ENCODE results near the gene TPBG.
"Not testable (repeated sequence)": the region's sequence is repeated elsewhere in the genome, so short reads cannot be mapped to it uniquely, and the experiment has no call there.

The TPBG gene

DNA sequence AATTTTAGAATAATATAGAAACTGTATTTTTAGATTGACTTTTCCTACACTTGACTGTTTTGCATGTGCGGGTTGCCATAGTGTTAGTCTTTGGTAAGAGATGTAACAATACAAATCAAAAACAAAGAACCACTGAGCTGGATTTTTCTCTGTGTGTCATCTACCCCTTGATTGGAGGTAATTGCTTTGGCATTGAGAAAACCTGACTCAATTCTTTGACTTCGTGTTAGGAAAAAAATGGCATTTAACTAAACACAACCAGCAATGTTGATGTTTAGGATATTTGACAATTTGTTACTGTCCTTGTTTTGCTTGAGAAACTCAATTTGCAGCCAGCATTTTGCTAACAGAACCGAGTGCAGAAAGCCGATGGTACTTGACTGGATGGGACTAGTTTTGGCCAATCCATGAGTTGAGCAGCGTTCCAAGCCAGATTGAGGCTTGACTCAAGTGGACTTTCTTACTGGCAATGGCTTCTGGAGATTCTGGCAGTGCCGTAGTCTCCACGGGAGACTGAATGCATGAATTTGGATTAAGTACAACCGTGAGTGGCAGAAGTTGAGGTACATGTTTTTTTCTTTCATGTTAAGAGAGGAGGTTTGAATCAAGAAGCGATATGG, 17.1 kb downstream of the TPBG start:
- no peak for DNase-seq

DNA sequence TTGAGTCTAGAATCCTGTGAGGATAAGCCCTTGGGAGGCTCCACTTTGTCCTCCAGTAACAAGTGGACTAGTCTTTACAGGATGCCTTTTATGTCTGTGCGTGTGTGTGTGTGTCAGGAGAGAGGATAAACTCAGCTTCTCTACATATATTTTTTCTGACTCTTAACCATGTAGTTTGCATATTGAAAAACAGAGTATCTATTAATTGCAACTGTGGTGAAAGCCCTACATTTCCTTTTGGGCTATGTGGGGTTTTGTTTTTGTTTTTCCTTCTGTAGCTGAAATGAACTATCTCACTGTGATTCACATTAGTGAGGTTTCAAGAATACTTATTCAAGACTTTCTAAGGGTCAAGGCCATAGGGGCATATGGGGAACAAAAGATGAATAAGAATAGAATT, 17.7 kb downstream of the TPBG start:
- DNase-seq = no peak

GRCh38 chr6:82385102-82385501, 21.5 kb downstream of the TPBG start:
- DNase-seq = no peak

DNA sequence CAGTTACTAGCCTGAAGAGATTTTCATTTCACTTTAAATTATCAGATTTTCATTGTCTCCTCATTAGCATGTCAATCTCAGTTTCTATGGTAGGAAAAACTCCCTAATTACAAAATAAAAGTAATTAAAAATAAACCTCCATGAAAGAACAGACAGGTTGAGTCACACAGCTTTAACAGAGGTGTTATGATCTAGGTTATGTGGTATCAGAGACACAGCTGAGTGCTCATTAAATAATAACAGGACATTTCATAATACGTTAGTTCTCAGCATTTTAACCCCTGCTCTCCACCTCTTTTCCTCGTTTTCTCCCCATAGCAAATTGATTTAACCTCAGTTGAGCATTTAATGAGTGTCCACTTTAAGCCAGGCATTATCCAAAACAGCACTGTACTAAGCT, 21.9 kb downstream of the TPBG start:
- no peak for DNase-seq

DNA sequence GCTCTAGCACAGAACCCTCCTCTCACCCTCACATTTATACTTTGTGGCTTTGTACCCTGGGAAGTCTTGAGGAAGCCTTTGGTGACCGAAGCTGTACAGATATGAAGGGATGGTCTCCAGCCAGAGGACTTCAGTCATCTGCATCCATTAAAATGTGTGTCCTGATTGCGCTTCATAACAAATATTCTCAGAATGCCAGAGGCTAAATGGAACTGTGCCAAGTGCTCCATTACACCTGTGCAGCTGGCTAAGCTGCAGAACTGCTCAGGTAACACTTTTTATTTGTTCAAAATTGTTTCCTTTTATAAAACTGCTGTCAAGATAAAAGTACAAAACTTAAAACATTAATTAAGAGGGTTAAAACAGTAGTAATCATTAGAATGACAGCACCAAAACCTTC, 22.3 kb downstream of the TPBG start:
- DNase-seq = no peak

GRCh38 chr6:82394770-82395169, 31.2 kb downstream of the TPBG start:
- not testable (repeated sequence) for DNase-seq

GRCh38 chr6:82396964-82397751, 33.5 kb downstream of the TPBG start:
- no peak for DNase-seq

DNA sequence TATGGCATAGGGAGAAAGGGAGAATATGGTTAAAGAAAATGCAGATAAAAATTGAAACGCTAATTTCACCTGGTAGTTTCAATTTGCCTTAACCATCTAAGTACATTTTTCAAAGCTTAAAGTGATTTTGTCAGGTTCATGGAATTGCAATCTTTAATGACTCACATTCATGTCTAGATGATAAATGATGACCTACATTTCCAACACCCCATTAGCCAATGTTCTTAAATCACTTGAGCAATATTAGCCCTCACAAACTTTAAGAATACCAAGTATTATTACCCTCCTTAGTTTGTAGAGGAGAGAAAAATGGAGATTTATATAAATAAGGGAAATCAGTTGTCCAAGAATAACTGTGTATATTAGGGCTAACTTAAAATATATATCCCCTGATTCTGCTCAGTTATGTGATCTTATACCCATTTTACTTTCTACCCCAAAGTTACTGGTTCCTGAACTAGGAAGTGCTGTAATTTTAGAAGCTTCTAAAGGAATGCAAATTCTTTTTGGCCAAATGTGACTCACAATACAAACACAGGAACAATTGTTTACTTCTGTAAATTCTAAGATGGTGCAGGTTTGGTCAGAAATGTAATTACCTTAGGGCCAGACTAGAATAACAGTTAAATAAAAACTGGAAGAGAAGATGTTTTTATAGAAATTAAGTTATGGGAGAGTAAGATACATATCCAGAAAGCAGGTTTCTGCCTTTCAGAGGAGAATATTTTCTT, 34.5 kb downstream of the TPBG start:
- DNase-seq = no peak

DNA sequence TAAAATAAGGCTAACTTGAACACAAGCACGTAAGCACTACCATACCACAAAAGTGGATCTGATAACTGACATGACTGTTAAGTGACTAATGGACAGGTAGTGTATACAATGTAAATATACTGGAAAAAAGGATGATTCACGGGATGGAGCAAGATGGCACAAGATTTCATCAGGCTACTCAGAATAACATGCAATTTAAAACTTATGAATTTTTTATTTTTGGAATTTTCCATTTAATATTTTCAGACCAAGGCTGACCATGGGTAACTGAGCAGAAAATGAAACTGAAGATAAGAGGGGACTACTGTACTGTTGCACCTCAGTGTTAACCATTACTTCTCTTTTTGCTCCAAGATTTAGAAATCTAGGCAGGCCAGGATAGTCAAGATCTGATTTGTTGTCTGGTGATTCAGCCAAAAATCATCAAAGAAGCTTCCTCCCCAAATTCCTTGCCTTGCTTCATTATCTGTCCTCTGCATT, 45.4 kb downstream of the TPBG start:
- DNase-seq = no peak

DNA sequence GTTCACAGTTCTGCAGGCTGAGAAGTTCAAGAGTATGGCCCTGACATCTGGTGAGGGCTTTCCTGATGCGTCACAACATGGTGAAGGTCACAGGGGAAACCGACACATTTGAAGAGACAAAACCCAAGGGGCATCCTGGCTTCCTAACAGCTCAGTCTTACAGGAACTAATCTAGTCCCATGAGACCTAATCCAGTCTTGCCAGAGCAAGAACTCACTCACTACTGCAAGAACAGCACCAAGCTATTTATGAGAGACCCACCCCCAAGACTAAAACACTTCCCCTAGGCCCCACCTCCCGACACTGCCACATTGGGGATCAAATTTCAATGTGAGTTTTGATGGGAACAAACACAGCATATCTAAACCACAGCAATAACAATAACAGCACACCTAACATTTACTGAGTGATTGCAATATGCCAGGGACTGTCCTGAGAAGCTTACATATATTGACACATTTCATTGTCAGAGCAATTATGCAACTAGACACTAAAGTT, 46.6 kb downstream of the TPBG start:
- DNase-seq = no peak

- no peak for DNase-seq
Measured at GRCh38 chr6:82413868-82414267, 50.3 kb downstream of the TPBG start.

- DNase-seq = no peak
Measured at GRCh38 chr6:82415820-82416219, 52.2 kb downstream of the TPBG start.

GRCh38 chr6:82416346-82416745, 52.7 kb downstream of the TPBG start:
- DNase-seq = no peak

Measured in stimulated activated CD4-positive, alpha-beta T cell treated with anti-CD3 and anti-CD28 coated beads, Interleukin-2, amount 100 ng/mL, for 48 hours (primary cell).